ENCODE results near the gene STAM. TPM values are rescaled to one million over a fixed set of nuclear protein-coding genes. Genes with fewer than 3 reads are reported as not detected.

STAM gene
- total and polyA plus RNA-seq, 9 of the 15 experiments (the other 6 are each of a cell fraction or from before 2014, with no cell fraction given), result 13.8 to 33.5 (median 26.4) TPM

GRCh38 chr10:17665747-17666146 is 21.8 kb downstream of the STAM start (continued):
- TF ChIP-seq CEBPG (CRISPR knock-in tag; IDR thresholded peaks at IDR 0.05), result no peak
- 0 out of 4 replicates have a peak, but pooled peaks of 1 of the 2 experiments have one; percentile 43 for TF ChIP-seq CEBPG (tag; conservative IDR thresholded peaks at IDR 0.05 in 1 of 2, IDR thresholded peaks at IDR 0.05 in 1 of 2)
- no peak for TF ChIP-seq SMARCA4 (IDR thresholded peaks at IDR 0.05)

DNA sequence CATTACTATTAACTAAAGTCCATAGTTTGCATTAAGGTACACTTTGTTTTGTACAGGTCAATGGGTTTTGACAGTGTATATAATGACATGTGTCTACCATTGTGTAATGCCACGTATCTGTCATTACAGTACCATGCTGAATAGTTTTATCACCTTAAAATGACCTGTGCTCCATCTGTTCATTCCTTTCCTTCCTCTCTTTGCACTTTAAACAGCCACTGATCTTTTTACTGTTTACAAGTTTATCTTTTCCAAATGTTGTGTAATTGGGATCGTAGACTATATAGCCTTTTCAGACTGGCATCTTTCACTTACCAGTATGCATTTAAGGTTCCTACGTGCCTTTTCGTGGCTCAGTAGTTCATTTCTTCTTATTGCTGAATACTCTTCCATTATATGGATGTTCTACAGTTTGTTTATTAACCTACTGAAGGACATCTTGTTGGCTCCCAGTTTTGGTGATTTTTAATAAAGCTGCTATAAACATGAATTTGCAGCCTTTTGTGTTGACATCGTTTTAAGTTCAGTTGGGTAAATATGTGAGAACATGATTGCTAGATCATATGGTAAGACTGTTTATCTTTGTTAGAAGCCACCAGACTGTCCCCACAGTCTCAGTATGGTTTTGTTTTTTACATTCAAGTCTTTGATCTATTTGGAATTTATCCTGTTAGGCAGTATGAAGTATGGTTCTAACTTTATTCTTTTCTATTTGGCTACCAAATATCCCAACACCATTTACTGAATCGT is 24.7 kb downstream of the STAM start:
- H3K36me3 ChIP-seq (ENCODE audit: control insufficient read depth, insufficient read depth, low read length), result peaks cover 2% of the 10 kb centered on the region; the same call in 1 of the 3 replicates
- FAIRE-seq (peak; percentile 29), ATAC-seq (peak; percentile 45; the same call in 2 of the 3 replicates), DNase-seq (ENCODE audit: extremely low read depth in 1 of 4, low spot score in 3 of 4) (no peak)
- H3K4me3 ChIP-seq, result no peak overlapping the region
- H3K27me3 ChIP-seq (ENCODE audit: control insufficient read depth in 2 of 2, insufficient read depth in 2 of 2, low read length in 2 of 2), result no peaks in the 10 kb centered on the region
- H3K9me3 ChIP-seq (replicated peaks; ENCODE audit: control insufficient read depth, insufficient read depth, low read depth, low read length), result no peaks in the 10 kb centered on the region
- no peak overlapping the region for H3K9ac ChIP-seq (ENCODE audit: insufficient read depth in 1 of 2, low read depth in 2 of 2, low read length in 2 of 2)
- TF ChIP-seq ZC3H11A (IDR thresholded peaks at IDR 0.05; ENCODE audit: low read depth, low read length) (no peak), EWSR1 (IDR thresholded peaks at IDR 0.05; ENCODE audit: borderline replicate concordance, low read depth, partially characterized antibody) (no peak)
- TF ChIP-seq, protein P1, sequence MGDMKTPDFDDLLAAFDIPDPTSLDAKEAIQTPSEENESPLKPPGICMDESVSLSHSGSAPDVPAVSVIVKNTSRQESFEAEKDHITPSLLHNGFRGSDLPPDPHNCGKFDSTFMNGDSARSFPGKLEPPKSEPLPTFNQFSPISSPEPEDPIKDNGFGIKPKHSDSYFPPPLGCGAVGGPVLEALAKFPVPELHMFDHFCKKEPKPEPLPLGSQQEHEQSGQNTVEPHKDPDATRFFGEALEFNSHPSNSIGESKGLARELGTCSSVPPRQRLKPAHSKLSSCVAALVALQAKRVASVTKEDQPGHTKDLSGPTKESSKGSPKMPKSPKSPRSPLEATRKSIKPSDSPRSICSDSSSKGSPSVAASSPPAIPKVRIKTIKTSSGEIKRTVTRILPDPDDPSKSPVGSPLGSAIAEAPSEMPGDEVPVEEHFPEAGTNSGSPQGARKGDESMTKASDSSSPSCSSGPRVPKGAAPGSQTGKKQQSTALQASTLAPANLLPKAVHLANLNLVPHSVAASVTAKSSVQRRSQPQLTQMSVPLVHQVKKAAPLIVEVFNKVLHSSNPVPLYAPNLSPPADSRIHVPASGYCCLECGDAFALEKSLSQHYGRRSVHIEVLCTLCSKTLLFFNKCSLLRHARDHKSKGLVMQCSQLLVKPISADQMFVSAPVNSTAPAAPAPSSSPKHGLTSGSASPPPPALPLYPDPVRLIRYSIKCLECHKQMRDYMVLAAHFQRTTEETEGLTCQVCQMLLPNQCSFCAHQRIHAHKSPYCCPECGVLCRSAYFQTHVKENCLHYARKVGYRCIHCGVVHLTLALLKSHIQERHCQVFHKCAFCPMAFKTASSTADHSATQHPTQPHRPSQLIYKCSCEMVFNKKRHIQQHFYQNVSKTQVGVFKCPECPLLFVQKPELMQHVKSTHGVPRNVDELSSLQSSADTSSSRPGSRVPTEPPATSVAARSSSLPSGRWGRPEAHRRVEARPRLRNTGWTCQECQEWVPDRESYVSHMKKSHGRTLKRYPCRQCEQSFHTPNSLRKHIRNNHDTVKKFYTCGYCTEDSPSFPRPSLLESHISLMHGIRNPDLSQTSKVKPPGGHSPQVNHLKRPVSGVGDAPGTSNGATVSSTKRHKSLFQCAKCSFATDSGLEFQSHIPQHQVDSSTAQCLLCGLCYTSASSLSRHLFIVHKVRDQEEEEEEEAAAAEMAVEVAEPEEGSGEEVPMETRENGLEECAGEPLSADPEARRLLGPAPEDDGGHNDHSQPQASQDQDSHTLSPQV (IDR thresholded peaks at IDR 0.05), result peak; percentile 22; the same call in 1 of the 2 replicates
- intact Hi-C loops (cut with micrococcal nuclease) (no loop called here), in situ Hi-C loops (cut with MboI) (no loop called here)
- 59% methylated on average over 6 of the region's 6 CpGs for WGBS (ENCODE audit: insufficient coverage, low coverage, missing lambda C conversion rate)
- no TSS peak for BruUV-seq (replicated peaks)
- no peaks in the 10 kb centered on the region for H3K9me1 ChIP-seq (ENCODE audit: control insufficient read depth, insufficient read depth, low read length)
- peaks cover 0 to 23% of the 10 kb centered on the region in 2 experiments; a peak in 3 of 5 replicates for H3K4me1 ChIP-seq (replicated peaks in 1 of 2; ENCODE audit: control insufficient read depth in 2 of 2, insufficient read depth in 2 of 2, low read length in 2 of 2)
- peaks cover 5% of the 10 kb centered on the region; the same call in 1 of the 2 replicates for H4K20me1 ChIP-seq (replicated peaks; ENCODE audit: control insufficient read depth, insufficient read depth, low read length)
- H3K79me2 ChIP-seq (ENCODE audit: control insufficient read depth, insufficient read depth, low read length), result peaks cover 93% of the 10 kb centered on the region
- ChIA-PET CTCF (ENCODE audit: low intra/inter-chr PET ratio) (no interaction called here), POLR2A (interaction anchor here (0.9 to 2.2 kb wide), 2 partner anchors 10 to 15 kb away, joined by 5 to 7 read pairs; no protein-coding TSS in a partner anchor)
- no peak overlapping the region for H3K4me2 ChIP-seq (ENCODE audit: insufficient read depth, low read length)
- no peak overlapping the region for H2AFZ ChIP-seq (ENCODE audit: low read depth, low read length)
- H3K27ac ChIP-seq (ENCODE audit: extremely low read depth, low read depth, low read length), result no peak overlapping the region
